ENCODE results near the gene CDIPT. TPM values are rescaled to one million over a fixed set of nuclear protein-coding genes. Genes with fewer than 3 reads are reported as not detected.

The CDIPT gene
- total RNA-seq, 1 donor from 2014 or later = 37.5 TPM

GRCh38 chr16:29841631-29842030 is 21.4 kb downstream of the CDIPT start:
- Mint-ChIP-seq H3K36me3 (ENCODE audit: low read depth) (no peaks in the 10 kb centered on the region), H3K27ac (ENCODE audit: unreplicated experiment) (no peak overlapping the region), H3K4me1 (no peaks in the 10 kb centered on the region), H3K9me3 (no peaks in the 10 kb centered on the region), H3K4me3 (no peak overlapping the region), H3K27me3 (ENCODE audit: low read depth) (no peaks in the 10 kb centered on the region)
- no peak for TF ChIP-seq CTCF (conservative IDR thresholded peaks at IDR 0.05)
- no peak for DNase-seq (ENCODE audit: low read depth, low spot score)

DNA sequence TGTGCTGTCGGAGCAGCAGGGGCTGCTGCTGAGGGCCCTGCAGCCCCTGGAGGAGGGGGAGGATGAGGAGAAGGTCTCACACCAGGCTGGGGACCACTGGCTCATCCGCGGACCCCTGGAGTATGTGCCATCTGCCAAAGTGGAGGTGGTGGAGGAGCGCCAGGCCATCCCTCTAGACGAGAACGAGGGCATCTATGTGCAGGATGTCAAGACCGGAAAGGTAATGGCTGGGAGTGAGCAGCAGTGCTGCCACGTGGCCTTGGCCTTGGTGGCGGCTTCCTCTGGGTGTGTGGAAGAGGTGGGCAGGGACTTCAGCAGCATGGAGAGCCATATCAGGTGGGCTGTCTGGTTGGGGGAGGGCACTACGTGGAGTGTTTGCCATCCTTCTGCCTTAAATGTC is 22.8 kb downstream of the CDIPT start:
- H3K27ac Mint-ChIP-seq (ENCODE audit: unreplicated experiment) = no peak overlapping the region
- no peaks in the 10 kb centered on the region for H3K4me1 Mint-ChIP-seq
- no peak overlapping the region for H3K4me3 Mint-ChIP-seq
- no peaks in the 10 kb centered on the region for H3K36me3 Mint-ChIP-seq (ENCODE audit: low read depth)
- no peaks in the 10 kb centered on the region for H3K27me3 Mint-ChIP-seq (ENCODE audit: low read depth)
- no peaks in the 10 kb centered on the region for H3K9me3 Mint-ChIP-seq
- TF ChIP-seq CTCF (conservative IDR thresholded peaks at IDR 0.05) = no peak
- DNase-seq (ENCODE audit: low read depth, low spot score) = no peak

GRCh38 chr16:29839822-29840221 is 23.2 kb downstream of the CDIPT start:
- H3K4me1 Mint-ChIP-seq = no peaks in the 10 kb centered on the region
- H3K9me3 Mint-ChIP-seq = no peaks in the 10 kb centered on the region
- no peak for DNase-seq (ENCODE audit: low read depth, low spot score)
- no peak for TF ChIP-seq CTCF (conservative IDR thresholded peaks at IDR 0.05)
- no peak overlapping the region for H3K4me3 Mint-ChIP-seq
- H3K36me3 Mint-ChIP-seq (ENCODE audit: low read depth) = no peaks in the 10 kb centered on the region
- no peaks in the 10 kb centered on the region for H3K27me3 Mint-ChIP-seq (ENCODE audit: low read depth)
- H3K27ac Mint-ChIP-seq (ENCODE audit: unreplicated experiment) = no peak overlapping the region

DNA sequence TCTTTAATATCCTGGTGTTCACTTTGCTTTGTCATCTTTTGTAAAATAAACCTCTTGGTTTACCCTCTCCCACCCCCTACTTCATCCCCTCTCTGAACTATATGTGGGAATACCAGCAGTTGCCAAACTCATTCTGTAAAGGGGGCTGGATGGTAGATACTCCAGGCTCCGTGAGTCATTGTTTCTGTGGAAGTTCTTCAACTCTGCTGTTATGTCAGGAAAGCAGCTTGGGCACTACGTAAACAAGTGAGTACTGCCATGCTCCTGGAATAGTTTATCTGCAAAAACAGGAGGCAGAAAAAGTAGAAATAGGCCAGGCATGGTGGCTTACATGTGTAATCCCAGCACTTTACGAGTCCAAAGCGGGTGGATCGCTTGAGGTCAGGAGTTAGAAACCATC is 25.2 kb downstream of the CDIPT start:
- Mint-ChIP-seq H3K9me3 (no peaks in the 10 kb centered on the region), H3K27me3 (ENCODE audit: low read depth) (no peaks in the 10 kb centered on the region), H3K36me3 (ENCODE audit: low read depth) (no peaks in the 10 kb centered on the region), H3K4me3 (no peak overlapping the region), H3K4me1 (no peaks in the 10 kb centered on the region), H3K27ac (ENCODE audit: unreplicated experiment) (no peak overlapping the region)
- DNase-seq (ENCODE audit: low read depth, low spot score) = no peak
- no peak for TF ChIP-seq CTCF (conservative IDR thresholded peaks at IDR 0.05)

GRCh38 chr16:29836623-29837022 is 26.4 kb downstream of the CDIPT start:
- Mint-ChIP-seq H3K4me1 (no peaks in the 10 kb centered on the region), H3K27me3 (ENCODE audit: low read depth) (no peaks in the 10 kb centered on the region), H3K36me3 (ENCODE audit: low read depth) (no peaks in the 10 kb centered on the region), H3K4me3 (no peak overlapping the region), H3K27ac (ENCODE audit: unreplicated experiment) (no peak overlapping the region), H3K9me3 (no peaks in the 10 kb centered on the region)
- TF ChIP-seq CTCF (conservative IDR thresholded peaks at IDR 0.05) = no peak
- no peak for DNase-seq (ENCODE audit: low read depth, low spot score)

DNA sequence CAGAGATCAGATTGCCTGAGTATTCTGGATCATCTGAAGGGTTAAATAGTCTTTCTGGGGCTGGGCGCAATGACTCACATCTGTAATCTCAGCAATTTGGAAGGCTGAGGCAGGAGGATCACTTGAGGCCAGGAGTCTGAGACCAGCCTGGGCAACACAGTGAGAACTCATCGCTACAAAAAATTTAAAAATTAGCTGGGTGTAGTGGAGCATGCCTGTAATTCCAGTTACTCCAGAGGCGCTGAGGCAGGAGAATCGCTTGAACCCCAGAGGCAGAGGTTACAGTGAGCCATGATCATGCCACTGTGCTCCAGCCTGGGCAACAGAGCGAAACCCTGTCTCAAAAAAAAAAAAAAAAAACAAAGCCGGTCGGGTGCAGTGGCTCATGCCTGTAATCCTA is 27.1 kb downstream of the CDIPT start:
- Mint-ChIP-seq H3K4me1 (no peaks in the 10 kb centered on the region), H3K27me3 (ENCODE audit: low read depth) (no peaks in the 10 kb centered on the region), H3K27ac (ENCODE audit: unreplicated experiment) (no peak overlapping the region), H3K9me3 (no peaks in the 10 kb centered on the region), H3K36me3 (ENCODE audit: low read depth) (no peaks in the 10 kb centered on the region), H3K4me3 (no peak overlapping the region)
- no peak for DNase-seq (ENCODE audit: low read depth, low spot score)
- no peak for TF ChIP-seq CTCF (conservative IDR thresholded peaks at IDR 0.05)
